ENCODE data around the gene CHIC1. TPM values are rescaled to one million over a fixed set of nuclear protein-coding genes. Genes with fewer than 3 reads are reported as not detected.
"Not testable (repeated sequence)": the region's sequence is repeated elsewhere in the genome, so short reads cannot be mapped to it uniquely, and the experiment has no call there.

The CHIC1 gene
- total RNA-seq, 2 donors from 2014 or later = 3.0 to 8.3 TPM

GRCh38 chrX:73581002-73581628 is 18.1 kb downstream of the CHIC1 start:
- Histone ChIP-seq H3K9me3 (no peaks in the 10 kb centered on the region), H3K36me3 (replicated peaks in 1 of 2; ENCODE audit: insufficient read depth in 1 of 2, low read depth in 2 of 2) (no peaks in the 10 kb centered on the region), H3K4me1 (no peaks in the 10 kb centered on the region), H3K27me3 (no peaks in the 10 kb centered on the region), H3K27ac (no peak overlapping the region), H3K4me3 (no peak overlapping the region)
- TF ChIP-seq CTCF (IDR thresholded peaks at IDR 0.05) = no peak
- TF ChIP-seq POLR2A (IDR thresholded peaks at IDR 0.05) = no peak
- no peak for ATAC-seq
- 60 to 61% methylated on average over 3 of the region's 3 CpGs for WGBS, 2 donors
- intact Hi-C loops (cut with DNase I) = no loop called here
- DNase-seq = no peak

GRCh38 chrX:73597758-73598157 is 34.8 kb downstream of the CHIC1 start:
- H3K27ac ChIP-seq; H3K4me1 ChIP-seq; H3K27me3 ChIP-seq; intact Hi-C loops (cut with DNase I); H3K9me3 ChIP-seq; H3K36me3 ChIP-seq (replicated peaks in 1 of 2; ENCODE audit: insufficient read depth in 1 of 2, low read depth in 2 of 2); H3K4me3 ChIP-seq; ATAC-seq; DNase-seq: not testable (repeated sequence)
- 82 to 100% methylated on average over 1 of the region's 1 CpG for WGBS, 2 donors

GRCh38 chrX:73615022-73615421 is 52.0 kb downstream of the CHIC1 start:
- Histone ChIP-seq H3K4me3 (no peak overlapping the region), H3K27ac (no peak overlapping the region), H3K4me1 (no peaks in the 10 kb centered on the region), H3K36me3 (replicated peaks in 1 of 2; ENCODE audit: insufficient read depth in 1 of 2, low read depth in 2 of 2) (no peaks in the 10 kb centered on the region), H3K9me3 (no peaks in the 10 kb centered on the region), H3K27me3 (no peaks in the 10 kb centered on the region)
- intact Hi-C loops (cut with DNase I) = no loop called here
- no peak for TF ChIP-seq POLR2A (IDR thresholded peaks at IDR 0.05)
- TF ChIP-seq CTCF (IDR thresholded peaks at IDR 0.05) = no peak
- no peak for ATAC-seq
- WGBS, 2 donors = 63% methylated on average over 2 of the region's 3 CpGs; no CpG with 5 or more reads in 1 of the 2 donors
- no peak for DNase-seq

- intact Hi-C loops (cut with DNase I); H3K27me3 ChIP-seq; H3K27ac ChIP-seq; H3K4me1 ChIP-seq; H3K36me3 ChIP-seq (replicated peaks in 1 of 2; ENCODE audit: insufficient read depth in 1 of 2, low read depth in 2 of 2); H3K4me3 ChIP-seq; DNase-seq; H3K9me3 ChIP-seq; ATAC-seq: not testable (repeated sequence)
- 100% methylated on average over 1 to 2 of the region's 2 CpGs for WGBS, 2 donors
Observed at GRCh38 chrX:73641669-73642068, 78.7 kb downstream of the CHIC1 start.

- TF ChIP-seq POLR2A (IDR thresholded peaks at IDR 0.05) (no peak), CTCF (IDR thresholded peaks at IDR 0.05) (no peak)
- DNase-seq = no peak
- WGBS, 2 donors = 100% methylated on average over 1 of the region's 1 CpG
Observed at GRCh38 chrX:73647212-73647611, 84.2 kb downstream of the CHIC1 start.

GRCh38 chrX:73647632-73648322 is 84.8 kb downstream of the CHIC1 start:
- intact Hi-C loops (cut with DNase I) = no loop called here
- ATAC-seq = no peak
- H3K9me3 ChIP-seq = no peaks in the 10 kb centered on the region

More at GRCh38 chrX:73647212-73647611, 84.2 kb downstream of the CHIC1 start:
- Histone ChIP-seq H3K4me1 (no peaks in the 10 kb centered on the region), H3K27ac (no peak overlapping the region), H3K36me3 (replicated peaks in 1 of 2; ENCODE audit: insufficient read depth in 1 of 2, low read depth in 2 of 2) (no peaks in the 10 kb centered on the region), H3K9me3 (no peaks in the 10 kb centered on the region), H3K27me3 (no peaks in the 10 kb centered on the region), H3K4me3 (no peak overlapping the region)
- intact Hi-C loops (cut with DNase I) = no loop called here
- ATAC-seq = no peak

GRCh38 chrX:73661322-73661721 is 98.3 kb downstream of the CHIC1 start:
- intact Hi-C loops (cut with DNase I); H3K4me3 ChIP-seq; ATAC-seq; H3K36me3 ChIP-seq (replicated peaks in 1 of 2; ENCODE audit: insufficient read depth in 1 of 2, low read depth in 2 of 2); DNase-seq; H3K27ac ChIP-seq; H3K27me3 ChIP-seq; H3K9me3 ChIP-seq; H3K4me1 ChIP-seq: not testable (repeated sequence)
- whole genome bisulfite sequencing, 2 donors = 85 to 90% methylated on average over 1 of the region's 1 CpG

More at GRCh38 chrX:73647632-73648322, 84.8 kb downstream of the CHIC1 start:
- Histone ChIP-seq H3K4me3 (no peak overlapping the region), H3K36me3 (replicated peaks in 1 of 2; ENCODE audit: insufficient read depth in 1 of 2, low read depth in 2 of 2) (no peaks in the 10 kb centered on the region), H3K4me1 (no peaks in the 10 kb centered on the region), H3K27me3 (no peaks in the 10 kb centered on the region), H3K27ac (no peak overlapping the region)
- TF ChIP-seq CTCF (IDR thresholded peaks at IDR 0.05) (no peak), POLR2A (IDR thresholded peaks at IDR 0.05) (no peak)
- DNase-seq = no peak
